Keratinocyte (primary cell): ENCODE data around the gene ARAF. TPM values are rescaled to one million over a fixed set of nuclear protein-coding genes. Genes with fewer than 3 reads are reported as not detected.

Source experiments
- DNase-seq: peaks from one replicate; pipeline ENCODE4 v3.0.0-alpha.2; 2011; ENCODE audit warnings: low read depth, missing footprints, low spot score
- FAIRE-seq: peaks from 2 replicates; lab custom pipeline; 2011; peaks lifted over from hg19 to GRCh38; lab: Jason Lieb, UNC
- H2AFZ ChIP-seq: 2 replicates; pipeline ENCODE4 v1.6.0; 2012; ENCODE audit warnings: low read length, control low read depth, inconsistent platforms; ENCODE audit not compliant: control insufficient read depth
- H3K27ac ChIP-seq: 2 replicates; pipeline ENCODE4 v1.5.1; 2011; ENCODE audit warnings: low read length; ENCODE audit not compliant: control insufficient read depth, insufficient read depth
- H3K27me3 ChIP-seq: 3 replicates; pipeline ENCODE4 v1.6.0; 2011; ENCODE audit warnings: low read length; ENCODE audit not compliant: control insufficient read depth, insufficient read depth; ENCODE audit errors: extremely low read depth
- H3K36me3 ChIP-seq, 2 experiments: 2 replicates in 1 of 2; 3 replicates in 1 of 2; pipeline ENCODE4 v1.5.1; 2011; ENCODE audit warnings: low read length in 2 of 2, mild to moderate bottlenecking in 1 of 2; ENCODE audit not compliant: control insufficient read depth in 2 of 2, insufficient read depth in 2 of 2; ENCODE audit errors: extremely low read depth in 1 of 2
- H3K4me1 ChIP-seq: 3 replicates; pipeline ENCODE4 v1.5.1; 2011; ENCODE audit warnings: low read length; ENCODE audit not compliant: control insufficient read depth, insufficient read depth; ENCODE audit errors: extremely low read depth
- H3K4me2 ChIP-seq: 3 replicates; pipeline ENCODE4 v1.6.0; 2011; ENCODE audit warnings: low read depth, low read length; ENCODE audit not compliant: control insufficient read depth, insufficient read depth; ENCODE audit errors: extremely low read depth
- H3K4me3 ChIP-seq, 3 experiments: fragments of 200-600 bp in 1 of 3; sonication (generic) in 1 of 3; 2 replicates in 2 of 3; 3 replicates in 1 of 3; pipeline ENCODE4 v1.5.1; 2011 to 2016; ENCODE audit warnings: low read length in 3 of 3, mild to moderate bottlenecking in 3 of 3, control low read depth in 2 of 3, inconsistent platforms in 1 of 3, low read depth in 1 of 3, mixed read lengths in 1 of 3, mixed run types in 1 of 3, moderate library complexity in 1 of 3; ENCODE audit not compliant: control insufficient read depth in 2 of 3, insufficient read depth in 2 of 3; ENCODE audit errors: extremely low read depth in 1 of 3
- H3K79me2 ChIP-seq: 2 replicates; pipeline ENCODE4 v1.6.0; 2012; ENCODE audit warnings: low read length; ENCODE audit not compliant: control insufficient read depth, insufficient read depth
- H3K9ac ChIP-seq: 3 replicates; pipeline ENCODE4 v1.6.0; 2011; ENCODE audit warnings: low read length; ENCODE audit not compliant: control insufficient read depth, insufficient read depth; ENCODE audit errors: extremely low read depth
- H3K9me1 ChIP-seq: 3 replicates; pipeline ENCODE4 v1.6.0; 2011; ENCODE audit warnings: low read length; ENCODE audit not compliant: control insufficient read depth, insufficient read depth; ENCODE audit errors: extremely low read depth
- H3K9me3 ChIP-seq: 2 replicates; pipeline ENCODE4 v1.5.1; 2012; ENCODE audit warnings: low read depth, low read length; ENCODE audit not compliant: control insufficient read depth
- H4K20me1 ChIP-seq: 3 replicates; pipeline ENCODE4 v1.6.0; 2011; ENCODE audit warnings: low read length; ENCODE audit not compliant: control insufficient read depth, insufficient read depth; ENCODE audit errors: extremely low read depth
- EZH2 ChIP-seq: IDR thresholded peaks from one replicate; pipeline ENCODE4 v1.6.1; 2012; ENCODE audit warnings: inconsistent platforms, mild to moderate bottlenecking, low read length, moderate library complexity
- dilution Hi-C: fragments of 300-500 bp; cut with MboI; formaldehyde crosslinking; loops from one replicate; pipeline ENCODE4 v1.7.0; 2020; ENCODE audit warnings: low sequenced_read_pairs; ENCODE audit not compliant: extremely low pct_ligation_motif_present
- polyA plus RNA-seq, 5 experiments: library from polyadenylated mRNA; depleted of rRNA in 3 of 5; stranded (reverse) in 3 of 5; stranded (forward) in 1 of 5; unstranded in 1 of 5; fragments of >200 nt; gene quantifications; 1 replicate in 1 of 5; 2 replicates in 3 of 5; 3 replicates in 1 of 5; pipeline versions ENCODE4 v1.2.1 to v1.2.3, GENCODE V29; 2011 to 2012; ENCODE audit warnings: missing spikeins in 2 of 5, low read depth in 1 of 5, low replicate concordance in 1 of 5
- TF ChIP-seq, protein P1 (sequence below), 3 experiments: IDR thresholded peaks in 1 of 3; conservative IDR thresholded peaks in 1 of 3; optimal IDR thresholded peaks in 1 of 3; 2 replicates in 2 of 3; 3 replicates in 1 of 3; pipeline versions ENCODE3 to v1.5.1; 2011; ENCODE audit warnings: low read length in 3 of 3, mild to moderate bottlenecking in 3 of 3, moderate library complexity in 2 of 3, control low read depth in 1 of 3, inconsistent platforms in 1 of 3; ENCODE audit not compliant: insufficient read depth in 2 of 3; ENCODE audit errors: extremely low read depth in 1 of 3

The ARAF gene
- polyA plus RNA-seq, 1 donor (not counting 4 experiments of a cell fraction or from before 2014, with no cell fraction given), result 21.3 TPM

DNA sequence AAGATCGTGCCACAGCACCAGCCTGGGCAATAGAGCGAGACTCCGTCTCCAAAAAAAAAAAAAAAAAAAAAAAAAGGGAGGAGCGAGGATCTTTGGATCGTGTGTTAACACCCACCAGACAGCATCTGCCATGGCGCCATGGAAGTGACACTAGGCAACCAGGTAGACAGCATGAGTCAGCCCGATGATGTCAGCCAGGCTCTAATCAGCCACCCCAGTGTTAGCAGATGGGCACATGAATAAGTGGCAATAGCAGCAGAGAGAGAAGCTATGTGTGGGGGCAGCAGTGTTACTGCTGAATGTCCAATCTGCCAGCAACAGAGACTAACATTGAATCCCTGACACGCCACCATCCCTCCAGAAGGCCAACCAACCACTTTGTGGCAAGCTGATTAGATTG is 52.1 kb downstream of the ARAF start:
- Histone ChIP-seq H3K36me3 (no peaks in the 10 kb centered on the region), H3K4me3 (no peak overlapping the region), H3K79me2 (no peaks in the 10 kb centered on the region), H4K20me1 (no peaks in the 10 kb centered on the region), H3K9ac (no peak overlapping the region), H3K9me3 (no peaks in the 10 kb centered on the region), H3K27ac (no peak overlapping the region), H3K4me1 (no peaks in the 10 kb centered on the region), H3K9me1 (no peaks in the 10 kb centered on the region), H3K4me2 (no peak overlapping the region), H3K27me3 (no peaks in the 10 kb centered on the region), H2AFZ (no peak overlapping the region)
- DNase-seq, result no peak
- dilution Hi-C loops, result no loop called here
- TF ChIP-seq, protein P1, sequence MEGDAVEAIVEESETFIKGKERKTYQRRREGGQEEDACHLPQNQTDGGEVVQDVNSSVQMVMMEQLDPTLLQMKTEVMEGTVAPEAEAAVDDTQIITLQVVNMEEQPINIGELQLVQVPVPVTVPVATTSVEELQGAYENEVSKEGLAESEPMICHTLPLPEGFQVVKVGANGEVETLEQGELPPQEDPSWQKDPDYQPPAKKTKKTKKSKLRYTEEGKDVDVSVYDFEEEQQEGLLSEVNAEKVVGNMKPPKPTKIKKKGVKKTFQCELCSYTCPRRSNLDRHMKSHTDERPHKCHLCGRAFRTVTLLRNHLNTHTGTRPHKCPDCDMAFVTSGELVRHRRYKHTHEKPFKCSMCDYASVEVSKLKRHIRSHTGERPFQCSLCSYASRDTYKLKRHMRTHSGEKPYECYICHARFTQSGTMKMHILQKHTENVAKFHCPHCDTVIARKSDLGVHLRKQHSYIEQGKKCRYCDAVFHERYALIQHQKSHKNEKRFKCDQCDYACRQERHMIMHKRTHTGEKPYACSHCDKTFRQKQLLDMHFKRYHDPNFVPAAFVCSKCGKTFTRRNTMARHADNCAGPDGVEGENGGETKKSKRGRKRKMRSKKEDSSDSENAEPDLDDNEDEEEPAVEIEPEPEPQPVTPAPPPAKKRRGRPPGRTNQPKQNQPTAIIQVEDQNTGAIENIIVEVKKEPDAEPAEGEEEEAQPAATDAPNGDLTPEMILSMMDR (optimal IDR thresholded peaks at IDR 0.05 in 1 of 3, IDR thresholded peaks at IDR 0.05 in 1 of 3, conservative IDR thresholded peaks at IDR 0.05 in 1 of 3; ENCODE audit: extremely low read depth in 1 of 3, insufficient read depth in 2 of 3, low read length in 3 of 3), result no peak
- no peak for TF ChIP-seq EZH2
- no peak for FAIRE-seq

DNA sequence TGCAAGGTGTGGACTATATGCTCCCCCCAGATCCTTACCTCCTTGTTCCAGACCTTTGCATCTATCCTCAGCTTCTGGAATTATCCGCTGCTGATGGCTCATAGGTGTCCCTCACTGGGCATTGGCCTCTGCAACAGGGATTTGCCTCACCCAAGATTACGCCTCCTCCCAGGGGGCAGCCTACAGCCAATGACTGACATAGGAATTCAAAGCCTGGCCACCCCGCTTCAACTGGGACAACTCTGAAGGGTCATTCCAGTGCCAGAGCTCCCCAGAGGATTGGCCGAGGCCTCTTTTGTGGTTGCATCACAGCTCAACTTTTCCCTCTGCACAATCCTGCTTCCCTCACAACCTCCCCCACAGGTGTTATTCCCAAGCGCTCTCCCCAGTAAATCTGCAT is 53.6 kb downstream of the ARAF start:
- no peaks in the 10 kb centered on the region for H4K20me1 ChIP-seq
- no peak overlapping the region for H3K9ac ChIP-seq
- H3K9me3 ChIP-seq, result no peaks in the 10 kb centered on the region
- no peaks in the 10 kb centered on the region for H3K4me1 ChIP-seq
- H2AFZ ChIP-seq, result no peak overlapping the region
- H3K9me1 ChIP-seq, result no peaks in the 10 kb centered on the region
- H3K27ac ChIP-seq, result no peak overlapping the region
- no peak overlapping the region for H3K4me2 ChIP-seq
- no peaks in the 10 kb centered on the region for H3K36me3 ChIP-seq
- TF ChIP-seq EZH2, result no peak
- TF ChIP-seq, protein P1 (optimal IDR thresholded peaks at IDR 0.05 in 1 of 3, IDR thresholded peaks at IDR 0.05 in 1 of 3, conservative IDR thresholded peaks at IDR 0.05 in 1 of 3; ENCODE audit: extremely low read depth in 1 of 3, insufficient read depth in 2 of 3, low read length in 3 of 3), result no peak
- H3K4me3 ChIP-seq, result no peak overlapping the region
- no peaks in the 10 kb centered on the region for H3K79me2 ChIP-seq
- no peak for FAIRE-seq
- no peak for DNase-seq
- dilution Hi-C loops, result no loop called here
- H3K27me3 ChIP-seq, result no peaks in the 10 kb centered on the region
